ENCODE results near the gene LRP5.

The LRP5 gene

GRCh38 chr11:68266936-68267880, 45.2 kb upstream of the LRP5 start:
- H3K4me3 ChIP-seq (ENCODE audit: low read depth, low read length), result peak overlapping the region; percentile 36
- DNase-seq (ENCODE audit: low read depth), result no peak
- no peak for TF ChIP-seq CTCF (IDR thresholded peaks at IDR 0.05; ENCODE audit: insufficient read depth, low read depth, low read length, missing control alignments)

- no peak for TF ChIP-seq CTCF (IDR thresholded peaks at IDR 0.05; ENCODE audit: insufficient read depth, low read depth, low read length, missing control alignments)
- DNase-seq (ENCODE audit: low read depth), result no peak
- no peak overlapping the region for H3K4me3 ChIP-seq (ENCODE audit: low read depth, low read length)
Observed at GRCh38 chr11:68267881-68268240, 44.5 kb upstream of the LRP5 start.

GRCh38 chr11:68269414-68270081, 42.8 kb upstream of the LRP5 start:
- H3K4me3 ChIP-seq (ENCODE audit: low read depth, low read length), result no peak overlapping the region
- no peak for TF ChIP-seq CTCF (IDR thresholded peaks at IDR 0.05; ENCODE audit: insufficient read depth, low read depth, low read length, missing control alignments)
- no peak for DNase-seq (ENCODE audit: low read depth)

GRCh38 chr11:68270196-68271022, 42.0 kb upstream of the LRP5 start:
- H3K4me3 ChIP-seq (ENCODE audit: low read depth, low read length), result peak overlapping the region; percentile 98
- no peak for DNase-seq (ENCODE audit: low read depth)
- no peak for TF ChIP-seq CTCF (IDR thresholded peaks at IDR 0.05; ENCODE audit: insufficient read depth, low read depth, low read length, missing control alignments)

- peak overlapping the region; percentile 98 for H3K4me3 ChIP-seq (ENCODE audit: low read depth, low read length)
- TF ChIP-seq CTCF (IDR thresholded peaks at IDR 0.05; ENCODE audit: insufficient read depth, low read depth, low read length, missing control alignments), result peak; percentile 61
- DNase-seq (ENCODE audit: low read depth), result peak; percentile 90
Observed at GRCh38 chr11:68271023-68271780, 41.2 kb upstream of the LRP5 start.
